Esophagus squamous epithelium (tissue), 4 donors: ENCODE data around the gene OR2G6.
"Not testable (repeated sequence)": the region's sequence is repeated elsewhere in the genome, so short reads cannot be mapped to it uniquely, and the experiment has no call there.

ENCODE experiments used
- POLR2A ChIP-seq, 4 donors: fragments of 450-650 bp; IDR thresholded peaks; one replicate each; pipeline ENCODE4 v1.6.1; 2017; ENCODE audit warnings: antibody characterized with exemption in 4 of 4, mild to moderate bottlenecking in 4 of 4, moderate library complexity in 3 of 4
- TF ChIP-seq, protein P1 (sequence below), 6 experiments: fragments of 450-650 bp in 4 of 6; fragments of 200-600 bp in 2 of 6; sonication (generic) in 2 of 6; IDR thresholded peaks; one replicate each; pipeline ENCODE4 v1.5.1; 2016 to 2019; ENCODE audit warnings: antibody characterized with exemption in 6 of 6, mild to moderate bottlenecking in 4 of 6, moderate library complexity in 4 of 6

DNA sequence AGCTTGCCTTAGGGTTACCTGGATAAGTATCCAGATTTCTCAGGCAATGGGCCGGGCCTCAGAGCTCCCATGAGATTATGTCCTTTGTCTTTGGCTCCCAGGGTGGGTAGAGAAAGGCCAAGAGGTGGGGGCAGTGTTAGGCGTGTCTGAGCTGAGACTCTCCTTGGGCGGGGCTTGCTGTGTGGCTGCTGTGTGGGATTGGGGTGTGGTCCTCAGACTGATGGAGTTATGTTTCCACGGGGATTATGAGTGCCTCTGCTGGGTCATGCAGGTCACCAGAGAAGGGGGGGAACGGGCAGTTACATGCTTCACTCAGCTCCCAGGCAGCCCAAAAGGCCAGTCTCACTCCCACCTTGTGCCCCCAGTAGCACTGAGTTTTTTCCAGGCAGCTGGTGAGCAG, 11.2 kb upstream of the OR2G6 start:
- TF ChIP-seq, protein P1, sequence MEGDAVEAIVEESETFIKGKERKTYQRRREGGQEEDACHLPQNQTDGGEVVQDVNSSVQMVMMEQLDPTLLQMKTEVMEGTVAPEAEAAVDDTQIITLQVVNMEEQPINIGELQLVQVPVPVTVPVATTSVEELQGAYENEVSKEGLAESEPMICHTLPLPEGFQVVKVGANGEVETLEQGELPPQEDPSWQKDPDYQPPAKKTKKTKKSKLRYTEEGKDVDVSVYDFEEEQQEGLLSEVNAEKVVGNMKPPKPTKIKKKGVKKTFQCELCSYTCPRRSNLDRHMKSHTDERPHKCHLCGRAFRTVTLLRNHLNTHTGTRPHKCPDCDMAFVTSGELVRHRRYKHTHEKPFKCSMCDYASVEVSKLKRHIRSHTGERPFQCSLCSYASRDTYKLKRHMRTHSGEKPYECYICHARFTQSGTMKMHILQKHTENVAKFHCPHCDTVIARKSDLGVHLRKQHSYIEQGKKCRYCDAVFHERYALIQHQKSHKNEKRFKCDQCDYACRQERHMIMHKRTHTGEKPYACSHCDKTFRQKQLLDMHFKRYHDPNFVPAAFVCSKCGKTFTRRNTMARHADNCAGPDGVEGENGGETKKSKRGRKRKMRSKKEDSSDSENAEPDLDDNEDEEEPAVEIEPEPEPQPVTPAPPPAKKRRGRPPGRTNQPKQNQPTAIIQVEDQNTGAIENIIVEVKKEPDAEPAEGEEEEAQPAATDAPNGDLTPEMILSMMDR (IDR thresholded peaks at IDR 0.05), result not testable (repeated sequence)
- not testable (repeated sequence) for TF ChIP-seq POLR2A (IDR thresholded peaks at IDR 0.05)
